PC-3 (cell line): ENCODE data around the gene FGFR1OP2.

ENCODE experiments used
- CTCF ChIP-seq: fragments of 300-600 bp; sonication (generic); conservative IDR thresholded peaks from 2 replicates; pipeline ENCODE4 v1.5.1; 2017; ENCODE audit warnings: antibody characterized with exemption, low read depth, mild to moderate bottlenecking, low read length
- EZH2phosphoT487 ChIP-seq: fragments of 300-600 bp; sonication (generic); IDR thresholded peaks from 2 replicates; pipeline ENCODE4 v1.6.1; 2018; ENCODE audit warnings: mild to moderate bottlenecking, antibody characterized with exemption, low read length, borderline replicate concordance

GRCh38 chr12:27015730-27016076 is 77.4 kb downstream of the FGFR1OP2 start:
- TF ChIP-seq CTCF (peak; percentile 71), EZH2phosphoT487 (no peak)
